HG03457 (cell line): ENCODE data around the gene PRAMEF5.
"Not testable (repeated sequence)": the region's sequence is repeated elsewhere in the genome, so short reads cannot be mapped to it uniquely, and the experiment has no call there.

Source experiments
- ATAC-seq: cut with Tn5 transposase; IDR thresholded peaks from one replicate; pipeline ENCODE4 v1.9.1; 2021; ENCODE audit warnings: moderate number of reproducible peaks; ENCODE audit not compliant: unreplicated experiment

The PRAMEF5 gene

GRCh38 chr1:13253898-13254297 lies at the start of gene PRAMEF5:
Gene PRAMEF5, plus strand, starts transcription at chr1:13254198. Its CDS starts 5,071 bp downstream, at chr1:13259269.
- not testable (repeated sequence) for ATAC-seq

DNA sequence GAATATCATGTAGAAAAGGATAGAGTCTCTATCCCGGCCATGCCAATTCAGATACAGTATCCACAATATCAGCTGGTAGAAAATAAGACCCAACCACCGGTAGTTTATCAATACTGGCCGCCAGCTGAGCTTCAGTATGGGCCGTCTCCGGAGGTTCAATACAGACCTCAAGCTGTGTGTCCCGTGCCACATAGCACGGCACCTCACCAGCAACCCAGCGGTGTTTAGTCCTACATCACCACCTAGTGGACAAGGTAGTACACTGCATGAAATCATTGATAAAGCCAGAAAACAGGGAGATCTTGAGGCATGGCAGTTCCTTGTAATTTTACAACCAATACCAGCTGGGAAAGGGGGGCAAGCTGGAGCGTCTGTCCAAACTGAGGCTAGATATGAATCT lies 45.3 kb upstream of the PRAMEF5 start:
- ATAC-seq = not testable (repeated sequence)

- ATAC-seq = not testable (repeated sequence)
Measured at GRCh38 chr1:13216619-13217018, 37.4 kb upstream of the PRAMEF5 start.

DNA sequence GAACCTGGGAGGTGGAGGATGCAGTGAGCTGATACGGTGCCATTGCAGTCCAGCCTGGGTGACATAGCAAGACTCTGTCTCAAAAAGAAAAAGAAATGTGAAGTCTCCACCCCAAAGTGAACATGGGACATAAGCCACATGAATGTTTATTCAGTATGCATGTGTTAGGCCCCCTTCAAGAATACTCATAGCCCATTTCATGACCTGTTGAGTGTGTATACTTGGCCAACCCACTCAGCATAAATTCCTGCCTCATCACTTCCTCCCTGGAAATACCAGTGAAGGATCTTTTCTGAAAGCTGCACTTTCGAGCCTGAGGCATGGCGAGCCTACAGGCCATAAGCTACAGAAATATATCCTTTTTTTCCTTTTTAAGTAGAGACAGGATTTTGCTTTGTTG lies 34.8 kb upstream of the PRAMEF5 start:
- ATAC-seq = not testable (repeated sequence)

DNA sequence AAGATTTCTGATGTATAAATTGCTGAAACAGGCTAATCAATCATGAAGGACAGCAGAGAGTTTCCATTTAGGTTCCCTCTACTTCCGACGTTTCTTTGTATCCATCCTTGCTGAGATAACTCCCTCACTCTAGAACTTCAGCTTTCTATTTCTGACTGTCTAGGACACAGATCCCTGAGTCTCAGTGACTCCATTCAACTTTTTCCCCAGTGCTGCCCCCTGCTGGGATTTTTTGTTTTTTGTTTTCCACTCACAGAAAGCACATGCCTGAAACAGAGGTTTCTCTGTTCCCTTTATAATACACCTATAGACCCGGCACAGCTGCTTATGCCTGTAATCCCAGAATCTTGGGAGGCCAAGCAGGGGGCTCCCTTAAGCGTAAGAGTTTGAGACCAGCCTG lies 31.2 kb upstream of the PRAMEF5 start:
- ATAC-seq = not testable (repeated sequence)

- no peak for ATAC-seq
Measured at GRCh38 chr1:13224480-13225060, 29.4 kb upstream of the PRAMEF5 start.

DNA sequence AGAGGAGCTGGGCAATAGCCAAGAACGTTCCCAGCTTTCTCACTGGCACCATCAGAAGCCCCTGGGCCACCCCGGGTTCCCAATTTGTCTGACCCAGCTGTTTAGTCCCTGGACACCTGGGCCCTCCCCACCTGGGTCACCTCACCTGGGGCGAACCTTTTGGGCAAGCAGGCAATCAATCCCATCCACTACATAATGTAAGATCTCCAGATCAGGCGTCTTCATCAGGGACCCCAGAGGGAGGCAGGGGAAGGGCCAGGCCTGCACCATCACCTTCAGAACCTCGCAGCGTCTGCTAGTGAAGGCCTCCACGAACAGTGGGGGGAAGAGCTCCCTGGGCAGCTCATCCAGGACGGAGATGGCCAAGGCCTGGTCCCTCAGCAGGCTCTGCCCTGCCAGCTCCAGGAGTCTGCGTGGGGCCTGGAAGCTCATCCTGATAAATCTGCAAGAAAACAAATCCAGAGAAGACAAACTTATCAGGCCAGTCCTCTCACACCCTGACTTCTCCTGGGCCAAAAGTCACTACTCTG lies 28.3 kb upstream of the PRAMEF5 start, which contains the start of gene PRAMEF18:
Gene PRAMEF18 (minus strand): TSS at position 480 of the 530 bp plus-strand sequence. CDS start 48 bp downstream, at position 432.
- not testable (repeated sequence) for ATAC-seq

DNA sequence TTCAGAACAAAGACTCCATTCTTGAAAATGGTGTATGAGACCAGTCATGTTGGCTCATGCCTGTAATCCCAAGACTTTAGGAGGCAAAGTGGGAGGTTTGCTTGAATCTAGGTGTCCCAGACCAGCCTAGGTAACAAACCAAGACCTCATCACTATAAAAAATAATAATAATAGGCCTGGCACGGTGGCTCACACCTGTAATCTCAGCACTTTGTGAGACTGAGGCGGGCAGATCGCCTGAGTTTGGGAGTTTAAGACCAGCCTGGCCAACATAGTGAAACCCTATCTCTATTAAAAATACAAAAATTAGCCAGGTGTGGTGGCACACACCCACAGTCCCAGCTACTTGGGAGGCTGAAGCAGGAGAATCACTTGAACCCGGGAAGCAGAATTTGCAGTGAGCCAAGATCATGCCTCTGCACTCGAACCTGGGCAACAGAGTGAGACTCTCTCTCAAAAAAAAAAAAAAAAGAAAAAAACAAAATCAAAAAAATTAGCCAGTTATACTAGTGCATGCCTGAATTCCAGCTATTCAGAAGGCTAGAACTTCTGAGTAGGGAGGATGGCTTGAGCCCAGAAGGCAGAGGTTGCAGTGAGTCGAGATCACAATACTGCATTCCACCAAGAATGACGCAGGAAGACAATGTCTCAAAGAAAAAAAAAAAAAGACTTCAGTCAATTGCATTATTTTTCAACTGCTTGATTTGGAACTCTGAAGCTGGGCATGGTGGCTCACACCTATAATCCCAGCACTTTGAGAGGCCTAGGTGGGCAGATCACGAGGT lies 26.5 kb upstream of the PRAMEF5 start:
- ATAC-seq = not testable (repeated sequence)

- no peak for ATAC-seq
Measured at GRCh38 chr1:13228343-13228781, 25.6 kb upstream of the PRAMEF5 start.

DNA sequence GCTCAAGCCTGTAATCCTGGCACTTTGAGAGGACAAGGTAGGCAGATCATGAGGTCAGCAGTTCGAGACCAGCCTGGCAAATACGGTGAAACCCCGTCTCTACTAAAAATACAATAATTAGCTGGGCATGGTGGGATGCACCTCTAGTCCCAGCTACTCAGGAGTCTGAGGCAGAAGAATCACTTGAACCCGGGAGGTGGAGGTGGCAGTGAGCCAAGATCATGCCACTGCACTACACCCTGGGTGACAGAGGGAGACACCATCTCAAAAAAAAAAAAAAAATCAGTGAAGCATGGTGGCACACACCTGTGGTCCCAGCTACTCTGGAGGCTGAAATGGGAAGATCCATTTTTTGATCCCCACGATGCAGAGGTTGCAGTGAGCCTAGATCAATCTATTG lies 23.9 kb upstream of the PRAMEF5 start:
- not testable (repeated sequence) for ATAC-seq

DNA sequence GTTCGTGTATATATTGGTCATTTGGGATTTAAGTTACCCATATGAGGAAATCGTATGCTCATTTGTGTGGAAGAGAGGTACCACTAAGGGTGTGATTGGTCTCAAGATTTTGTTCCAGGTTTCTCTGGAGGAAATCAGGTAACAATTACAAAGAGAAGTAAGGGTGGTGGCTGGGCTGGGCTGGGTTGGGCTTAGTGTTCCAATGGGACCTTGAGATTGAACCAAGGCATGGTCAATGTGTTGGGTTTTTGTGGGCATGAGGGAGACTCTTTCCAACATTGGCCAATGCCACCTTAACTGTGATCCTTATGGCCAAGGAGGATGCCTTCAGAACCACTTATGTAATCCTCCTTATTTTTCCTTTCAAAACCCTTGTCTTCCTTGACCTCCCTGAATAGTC lies 23.4 kb upstream of the PRAMEF5 start:
- ATAC-seq = not testable (repeated sequence)

GRCh38 chr1:13231061-13231750 lies 22.8 kb upstream of the PRAMEF5 start:
- not testable (repeated sequence) for ATAC-seq

GRCh38 chr1:13232056-13232455 lies 21.9 kb upstream of the PRAMEF5 start:
- ATAC-seq = not testable (repeated sequence)

DNA sequence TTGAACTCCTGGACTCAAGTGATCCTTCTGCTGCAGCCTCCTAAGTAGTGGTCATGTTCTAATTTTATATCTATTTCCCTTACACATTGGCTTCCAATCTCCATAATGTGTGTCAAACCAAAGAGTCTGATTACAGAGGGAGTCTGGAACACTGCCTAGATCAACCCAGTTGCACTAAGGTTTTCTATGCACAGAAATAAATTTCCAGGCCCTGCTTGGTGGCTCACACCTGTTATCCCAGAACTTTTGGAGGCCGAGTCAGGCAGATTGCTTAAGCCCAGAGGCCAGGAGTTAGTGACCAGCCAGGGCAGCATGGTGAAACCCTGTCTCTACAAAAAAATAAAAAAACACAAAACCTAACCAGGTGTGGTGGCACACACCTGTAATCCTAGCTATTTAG lies 19.9 kb upstream of the PRAMEF5 start:
- ATAC-seq = not testable (repeated sequence)

GRCh38 chr1:13237572-13237971 lies 16.4 kb upstream of the PRAMEF5 start:
- not testable (repeated sequence) for ATAC-seq

GRCh38 chr1:13239633-13240032 lies 14.4 kb upstream of the PRAMEF5 start:
- not testable (repeated sequence) for ATAC-seq

- ATAC-seq = not testable (repeated sequence)
Measured at GRCh38 chr1:13243536-13244263, 10.3 kb upstream of the PRAMEF5 start.

DNA sequence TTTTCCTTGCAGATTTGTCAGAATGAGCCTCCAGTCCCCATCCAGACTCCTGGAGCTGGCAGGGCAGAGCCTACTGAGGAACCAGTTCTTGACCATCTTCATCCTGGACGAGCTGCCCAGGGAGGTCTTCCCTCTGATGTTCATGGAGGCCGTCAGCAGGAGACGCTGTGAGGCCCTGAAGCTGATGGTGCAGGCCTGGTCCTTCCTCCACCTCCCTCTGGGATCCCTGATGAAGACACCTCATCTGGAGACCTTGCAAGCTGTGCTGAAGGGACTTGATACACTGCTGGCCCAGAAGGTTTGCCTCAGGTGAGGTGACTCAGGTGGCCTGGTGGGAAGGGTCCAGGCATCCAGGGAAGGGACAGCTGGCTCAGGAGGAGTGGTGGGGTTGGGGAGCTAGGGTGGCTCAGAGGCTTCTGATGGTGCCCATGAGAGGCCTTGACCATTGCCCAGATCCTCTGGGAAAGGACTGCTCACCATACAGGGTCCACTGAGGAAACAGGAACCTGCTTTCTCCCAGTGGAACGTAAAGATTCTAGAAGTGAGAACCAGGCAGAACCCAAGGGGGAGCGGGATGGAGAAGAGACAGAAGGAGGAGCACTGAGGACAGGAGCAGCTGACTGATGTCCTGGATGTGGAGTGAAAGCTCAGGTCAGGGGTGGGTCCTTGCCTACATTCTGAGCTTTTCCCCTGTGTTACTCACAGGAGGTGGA lies 8.0 kb upstream of the PRAMEF5 start:
- ATAC-seq = not testable (repeated sequence)

DNA sequence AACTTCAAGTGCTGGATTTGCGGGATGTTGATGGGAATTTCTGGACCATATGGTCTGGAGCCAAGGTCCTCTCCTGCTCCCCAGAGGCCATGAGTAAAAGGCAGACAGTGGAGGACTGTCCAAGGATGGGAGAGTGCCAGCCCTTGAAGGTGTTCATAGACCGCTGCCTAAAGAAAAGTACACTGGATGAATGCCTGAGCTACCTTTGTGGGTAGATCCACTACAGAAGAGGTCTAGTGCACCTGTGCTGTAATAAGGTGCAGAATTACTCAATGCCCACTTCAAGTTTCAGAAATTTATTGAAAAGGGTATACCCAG lies 7.5 kb upstream of the PRAMEF5 start:
- ATAC-seq = not testable (repeated sequence)

DNA sequence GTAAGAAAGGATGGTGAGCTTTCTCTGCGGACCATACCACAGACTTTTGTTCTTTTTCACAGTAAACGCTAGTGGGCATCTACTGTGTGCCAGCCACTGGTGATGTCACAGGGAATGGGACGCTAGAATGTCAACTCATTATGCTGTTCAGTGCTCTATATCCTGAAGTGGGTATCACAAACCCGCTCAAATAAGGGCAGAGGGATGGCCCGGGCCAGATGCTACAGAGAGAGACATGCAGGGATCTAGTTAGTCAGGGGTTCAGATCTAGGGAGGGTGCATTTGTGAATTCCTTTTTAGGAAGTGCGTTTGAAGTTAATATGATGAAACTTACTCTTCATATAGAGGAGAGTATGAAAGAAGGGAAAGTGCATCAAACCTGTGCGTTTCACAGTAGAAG lies 6.9 kb upstream of the PRAMEF5 start:
- not testable (repeated sequence) for ATAC-seq
